ENCODE measurements around the gene SKIC3. TPM values are rescaled to one million over a fixed set of nuclear protein-coding genes. Genes with fewer than 3 reads are reported as not detected.

Gene SKIC3
- total RNA-seq, 1 donor from 2014 or later: 102 TPM

DNA sequence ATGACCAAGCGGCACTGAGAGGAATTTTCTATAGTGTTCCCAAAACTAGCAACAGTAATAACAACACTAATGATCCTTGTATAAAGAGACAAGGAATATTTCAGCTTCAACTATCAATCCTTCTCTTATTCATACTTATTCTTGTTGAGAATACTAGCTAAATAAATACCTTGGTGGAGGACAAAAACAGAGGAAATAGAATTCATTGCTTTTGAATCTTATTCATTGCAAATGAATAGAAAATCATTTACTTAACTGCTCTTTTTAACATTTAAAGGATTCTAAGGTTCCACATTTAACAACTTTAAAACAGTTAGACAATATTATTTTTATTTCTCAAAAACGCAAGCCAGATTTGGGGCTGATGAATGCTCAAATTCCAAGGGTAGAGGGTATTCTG, 22.4 kb downstream of the SKIC3 start:
- peaks cover 36% of the 10 kb centered on the region for H3K36me3 Mint-ChIP-seq
- no peak for TF ChIP-seq CTCF (IDR thresholded peaks at IDR 0.05; ENCODE audit: unreplicated experiment)
- H3K9me3 Mint-ChIP-seq: no peaks in the 10 kb centered on the region
- H3K27me3 Mint-ChIP-seq (ENCODE audit: low read depth): no peaks in the 10 kb centered on the region
- DNase-seq (ENCODE audit: low spot score in 2 of 2, unreplicated experiment in 2 of 2): no peak
- H3K27ac Mint-ChIP-seq: no peak overlapping the region
- peaks cover 7% of the 10 kb centered on the region for H3K4me1 Mint-ChIP-seq
- H3K4me3 Mint-ChIP-seq: no peak overlapping the region

GRCh38 chr5:95531491-95531890, 23.3 kb downstream of the SKIC3 start:
- TF ChIP-seq CTCF (IDR thresholded peaks at IDR 0.05; ENCODE audit: unreplicated experiment): no peak
- H3K27ac Mint-ChIP-seq: no peak overlapping the region
- no peak overlapping the region for H3K4me3 Mint-ChIP-seq
- no peaks in the 10 kb centered on the region for H3K27me3 Mint-ChIP-seq (ENCODE audit: low read depth)
- H3K9me3 Mint-ChIP-seq: no peaks in the 10 kb centered on the region
- DNase-seq (ENCODE audit: low spot score in 2 of 2, unreplicated experiment in 2 of 2): no peak
- H3K4me1 Mint-ChIP-seq: peaks cover 7% of the 10 kb centered on the region
- H3K36me3 Mint-ChIP-seq: peaks cover 38% of the 10 kb centered on the region

GRCh38 chr5:95530416-95530815, 24.4 kb downstream of the SKIC3 start:
- Mint-ChIP-seq H3K4me1 (peaks cover 7% of the 10 kb centered on the region), H3K36me3 (peaks cover 37% of the 10 kb centered on the region)
- DNase-seq (ENCODE audit: low spot score in 2 of 2, unreplicated experiment in 2 of 2): no peak

DNA sequence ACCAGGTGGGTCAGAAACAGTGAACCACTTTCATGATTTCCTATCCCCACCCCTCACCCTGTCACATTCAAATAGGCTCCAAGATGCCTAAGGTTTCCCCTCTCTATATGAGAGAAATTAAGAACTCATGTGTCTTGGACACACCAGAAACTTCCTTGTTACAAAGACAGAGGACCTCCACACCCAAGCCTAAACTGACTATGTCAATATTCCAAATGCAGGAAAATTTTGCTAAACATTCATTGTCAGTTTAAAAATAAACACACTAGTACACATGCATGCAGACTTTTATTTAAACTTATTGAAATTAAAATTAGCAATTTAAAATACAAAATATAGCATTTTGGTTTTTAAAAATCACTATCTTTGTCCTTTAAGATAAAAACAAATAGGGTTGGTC, 26.2 kb downstream of the SKIC3 start:
- no peak for TF ChIP-seq CTCF (IDR thresholded peaks at IDR 0.05; ENCODE audit: unreplicated experiment)
- no peak for DNase-seq (ENCODE audit: low spot score in 2 of 2, unreplicated experiment in 2 of 2)
- Mint-ChIP-seq H3K27ac (no peak overlapping the region), H3K4me1 (peaks cover 6% of the 10 kb centered on the region), H3K4me3 (no peak overlapping the region), H3K9me3 (no peaks in the 10 kb centered on the region), H3K36me3 (peaks cover 33% of the 10 kb centered on the region), H3K27me3 (ENCODE audit: low read depth) (no peaks in the 10 kb centered on the region)

More at GRCh38 chr5:95530416-95530815, 24.4 kb downstream of the SKIC3 start:
- H3K27ac Mint-ChIP-seq: no peak overlapping the region
- H3K9me3 Mint-ChIP-seq: no peaks in the 10 kb centered on the region
- no peaks in the 10 kb centered on the region for H3K27me3 Mint-ChIP-seq (ENCODE audit: low read depth)
- no peak overlapping the region for H3K4me3 Mint-ChIP-seq
- TF ChIP-seq CTCF (IDR thresholded peaks at IDR 0.05; ENCODE audit: unreplicated experiment): no peak

DNA sequence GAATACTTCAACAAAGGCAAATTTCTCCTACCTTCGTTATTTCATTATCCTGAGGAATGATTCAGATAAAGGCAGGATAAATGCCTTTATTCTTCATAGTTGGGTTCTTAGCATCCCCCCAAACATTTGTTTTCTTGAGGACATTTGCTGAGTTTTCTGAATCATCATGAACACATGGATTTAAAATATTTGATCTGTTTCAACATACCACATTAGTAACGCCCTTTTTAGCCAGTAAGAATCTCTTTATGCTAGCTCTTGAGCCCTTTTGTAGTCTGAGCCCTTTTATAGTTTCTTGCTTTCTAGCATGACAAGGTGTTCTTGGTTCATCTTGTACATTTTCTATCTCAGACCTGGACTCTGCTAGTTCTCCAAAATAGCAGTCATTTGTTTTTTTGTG, 27.9 kb downstream of the SKIC3 start:
- no peak for DNase-seq (ENCODE audit: low spot score in 2 of 2, unreplicated experiment in 2 of 2)
- Mint-ChIP-seq H3K27ac (no peak overlapping the region), H3K36me3 (peaks cover 35% of the 10 kb centered on the region), H3K4me1 (no peaks in the 10 kb centered on the region), H3K27me3 (ENCODE audit: low read depth) (no peaks in the 10 kb centered on the region), H3K4me3 (no peak overlapping the region), H3K9me3 (no peaks in the 10 kb centered on the region)
- TF ChIP-seq CTCF (IDR thresholded peaks at IDR 0.05; ENCODE audit: unreplicated experiment): no peak

DNA sequence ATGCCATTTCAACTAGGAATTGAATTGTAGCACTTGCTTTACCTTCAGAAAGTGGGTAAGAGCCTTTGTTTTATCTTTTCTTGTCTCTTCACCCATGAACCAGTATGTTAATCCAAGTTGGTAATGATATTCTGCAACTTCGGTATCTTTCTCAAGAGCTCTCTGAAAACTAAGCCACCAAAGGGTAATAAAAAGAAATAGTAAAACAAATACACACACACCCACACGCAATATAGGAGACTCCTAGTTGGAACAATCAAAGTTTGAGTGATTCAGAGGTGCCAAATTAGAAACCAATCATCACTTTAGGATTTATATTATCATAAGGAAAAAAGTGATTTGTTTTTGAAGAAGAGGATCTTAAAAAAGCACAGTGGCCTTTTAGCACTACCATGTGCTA, 30.4 kb downstream of the SKIC3 start:
- no peaks in the 10 kb centered on the region for H3K27me3 Mint-ChIP-seq (ENCODE audit: low read depth)
- H3K27ac Mint-ChIP-seq: no peak overlapping the region
- no peaks in the 10 kb centered on the region for H3K9me3 Mint-ChIP-seq
- H3K4me3 Mint-ChIP-seq: no peak overlapping the region
- no peak for TF ChIP-seq CTCF (IDR thresholded peaks at IDR 0.05; ENCODE audit: unreplicated experiment)
- peaks cover 34% of the 10 kb centered on the region for H3K36me3 Mint-ChIP-seq
- H3K4me1 Mint-ChIP-seq: no peaks in the 10 kb centered on the region
- DNase-seq (ENCODE audit: low spot score in 2 of 2, unreplicated experiment in 2 of 2): no peak
